Measurements from ENCODE around the gene HLA-DQA1.

DNA sequence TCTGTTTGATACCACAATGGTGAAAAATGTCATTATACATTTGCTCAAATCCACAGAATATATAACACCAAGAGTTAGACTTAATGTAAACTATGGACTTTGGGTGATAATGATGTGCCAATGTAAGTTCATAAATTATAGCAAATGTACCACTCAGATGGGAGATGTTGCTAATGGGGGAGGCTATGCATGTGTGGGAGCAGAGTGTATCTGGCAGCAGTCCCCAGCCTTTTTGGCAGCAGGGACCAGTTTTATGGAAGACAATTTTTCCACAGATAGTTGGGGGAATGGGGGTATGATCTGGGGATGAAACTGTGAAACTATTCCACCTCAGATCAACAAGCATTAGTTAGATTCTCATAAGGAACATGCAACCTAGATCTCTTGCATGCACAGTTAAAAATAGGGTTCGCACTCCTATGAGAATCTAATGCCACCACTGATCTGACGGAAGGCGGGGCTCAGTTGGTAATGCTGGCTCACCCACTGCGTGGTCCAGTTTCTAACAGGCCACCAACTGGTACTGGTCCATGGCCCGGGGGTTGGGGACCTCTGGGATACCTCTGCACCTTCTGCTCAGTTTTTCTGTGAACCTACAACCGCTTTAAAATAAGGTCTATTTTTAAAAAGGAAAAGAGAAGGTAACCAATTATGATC is 8.0 kb downstream of the HLA-DQA1 start:
- no peak for TF ChIP-seq EZH2 (IDR thresholded peaks at IDR 0.05; ENCODE audit: borderline replicate concordance)
- TF ChIP-seq, protein P1, sequence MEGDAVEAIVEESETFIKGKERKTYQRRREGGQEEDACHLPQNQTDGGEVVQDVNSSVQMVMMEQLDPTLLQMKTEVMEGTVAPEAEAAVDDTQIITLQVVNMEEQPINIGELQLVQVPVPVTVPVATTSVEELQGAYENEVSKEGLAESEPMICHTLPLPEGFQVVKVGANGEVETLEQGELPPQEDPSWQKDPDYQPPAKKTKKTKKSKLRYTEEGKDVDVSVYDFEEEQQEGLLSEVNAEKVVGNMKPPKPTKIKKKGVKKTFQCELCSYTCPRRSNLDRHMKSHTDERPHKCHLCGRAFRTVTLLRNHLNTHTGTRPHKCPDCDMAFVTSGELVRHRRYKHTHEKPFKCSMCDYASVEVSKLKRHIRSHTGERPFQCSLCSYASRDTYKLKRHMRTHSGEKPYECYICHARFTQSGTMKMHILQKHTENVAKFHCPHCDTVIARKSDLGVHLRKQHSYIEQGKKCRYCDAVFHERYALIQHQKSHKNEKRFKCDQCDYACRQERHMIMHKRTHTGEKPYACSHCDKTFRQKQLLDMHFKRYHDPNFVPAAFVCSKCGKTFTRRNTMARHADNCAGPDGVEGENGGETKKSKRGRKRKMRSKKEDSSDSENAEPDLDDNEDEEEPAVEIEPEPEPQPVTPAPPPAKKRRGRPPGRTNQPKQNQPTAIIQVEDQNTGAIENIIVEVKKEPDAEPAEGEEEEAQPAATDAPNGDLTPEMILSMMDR (IDR thresholded peaks at IDR 0.05; ENCODE audit: poor library complexity): no peak
